Peyer's patch (tissue), 4 donors: ENCODE data around the gene SLC22A1. TPM values are rescaled to one million over a fixed set of nuclear protein-coding genes. Genes with fewer than 3 reads are reported as not detected.
"Not testable (repeated sequence)": the region's sequence is repeated elsewhere in the genome, so short reads cannot be mapped to it uniquely, and the experiment has no call there.

Experiments
- DNase-seq, 3 donors: peaks; one replicate each; pipeline ENCODE4 v3.0.0-alpha.2; 2017 to 2019
- H3K27ac ChIP-seq, 4 donors: fragments of 200-600 bp; sonication (generic); one replicate each; pipeline ENCODE4 v1.5.1; 2016 to 2019
- H3K27me3 ChIP-seq, 2 donors: fragments of 200-600 bp; sonication (generic); one replicate each; pipeline ENCODE4 v1.5.1; 2019
- H3K36me3 ChIP-seq, 3 donors: fragments of 200-600 bp; sonication (generic); one replicate each; pipeline ENCODE4 v1.5.1; 2016 to 2019
- H3K4me1 ChIP-seq, 4 donors: fragments of 200-600 bp; sonication (generic); one replicate each; pipeline ENCODE4 v1.5.1; 2016 to 2019
- H3K4me3 ChIP-seq, 4 donors: fragments of 200-600 bp; sonication (generic); 1 replicate in 3 of 4; 2 replicates in 1 of 4; pipeline ENCODE4 v1.5.1; 2016 to 2019; ENCODE audit warnings: mild to moderate bottlenecking in 1 of 4
- H3K9me3 ChIP-seq, 4 donors: fragments of 200-600 bp; sonication (generic); one replicate each; pipeline ENCODE4 v1.5.1; 2016 to 2019; ENCODE audit warnings: mild to moderate bottlenecking in 1 of 4
- POLR2A ChIP-seq, 2 donors: fragments of 450-650 bp; IDR thresholded peaks; one replicate each; pipeline ENCODE4 v1.5.1; 2017; ENCODE audit warnings: antibody characterized with exemption in 2 of 2, mild to moderate bottlenecking in 2 of 2, moderate library complexity in 2 of 2
- total RNA-seq, 4 donors: library from RNA; depleted of rRNA; stranded (reverse); fragments of >200 nt; gene quantifications; one replicate each; pipeline ENCODE4 v1.1.0, GENCODE V29; 2016
- TF ChIP-seq, protein P1 (sequence below), 6 experiments: fragments of 450-650 bp in 4 of 6; fragments of 200-600 bp in 2 of 6; sonication (generic) in 1 of 6; IDR thresholded peaks; one replicate each; pipeline ENCODE4 v1.5.1; 2017 to 2019; ENCODE audit warnings: antibody characterized with exemption in 6 of 6, mild to moderate bottlenecking in 3 of 6, moderate library complexity in 1 of 6

The SLC22A1 gene
- total RNA-seq, 4 donors from 2014 or later, result 1.1 to 8.2 (median 4.7) TPM; not detected in 1

DNA sequence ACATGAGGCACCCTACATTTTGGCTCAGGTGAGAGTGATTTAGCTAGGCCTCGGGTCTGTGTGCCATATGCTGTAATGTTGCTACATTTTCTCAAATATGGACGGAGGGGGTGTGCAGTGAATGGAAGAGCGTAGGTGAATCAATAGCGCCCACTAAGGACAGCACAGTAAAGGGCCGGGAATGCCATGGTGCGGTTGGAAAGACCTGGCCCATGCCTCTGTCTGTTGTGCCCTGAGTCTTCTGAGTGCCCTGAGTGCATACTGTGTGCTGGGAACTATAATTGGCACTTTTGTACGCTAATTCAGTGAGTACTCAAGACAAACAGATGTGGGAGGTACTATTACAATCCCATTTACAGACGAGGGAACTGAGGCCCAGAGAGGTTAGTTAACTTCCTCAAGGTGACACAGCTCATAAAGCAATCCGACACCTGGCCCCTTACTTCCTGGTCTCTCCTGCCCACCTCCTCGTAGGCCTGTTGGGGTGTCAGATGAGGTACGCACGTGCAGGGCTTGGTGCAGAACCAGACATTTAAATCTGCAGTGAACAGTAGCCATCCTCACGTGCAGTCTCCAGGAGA is 17.3 kb downstream of the SLC22A1 start:
- Histone ChIP-seq H3K9me3 (no peaks in the 10 kb centered on the region), H3K27ac (no peak overlapping the region), H3K4me1 (peaks cover 0 to 6% (median 2%) of the 10 kb centered on the region in 4 donors), H3K4me3 (no peak overlapping the region), H3K27me3 (no peaks in the 10 kb centered on the region), H3K36me3 (no peaks in the 10 kb centered on the region)
- DNase-seq, result no peak
- TF ChIP-seq, protein P1, sequence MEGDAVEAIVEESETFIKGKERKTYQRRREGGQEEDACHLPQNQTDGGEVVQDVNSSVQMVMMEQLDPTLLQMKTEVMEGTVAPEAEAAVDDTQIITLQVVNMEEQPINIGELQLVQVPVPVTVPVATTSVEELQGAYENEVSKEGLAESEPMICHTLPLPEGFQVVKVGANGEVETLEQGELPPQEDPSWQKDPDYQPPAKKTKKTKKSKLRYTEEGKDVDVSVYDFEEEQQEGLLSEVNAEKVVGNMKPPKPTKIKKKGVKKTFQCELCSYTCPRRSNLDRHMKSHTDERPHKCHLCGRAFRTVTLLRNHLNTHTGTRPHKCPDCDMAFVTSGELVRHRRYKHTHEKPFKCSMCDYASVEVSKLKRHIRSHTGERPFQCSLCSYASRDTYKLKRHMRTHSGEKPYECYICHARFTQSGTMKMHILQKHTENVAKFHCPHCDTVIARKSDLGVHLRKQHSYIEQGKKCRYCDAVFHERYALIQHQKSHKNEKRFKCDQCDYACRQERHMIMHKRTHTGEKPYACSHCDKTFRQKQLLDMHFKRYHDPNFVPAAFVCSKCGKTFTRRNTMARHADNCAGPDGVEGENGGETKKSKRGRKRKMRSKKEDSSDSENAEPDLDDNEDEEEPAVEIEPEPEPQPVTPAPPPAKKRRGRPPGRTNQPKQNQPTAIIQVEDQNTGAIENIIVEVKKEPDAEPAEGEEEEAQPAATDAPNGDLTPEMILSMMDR (IDR thresholded peaks at IDR 0.05), result no peak
- no peak for TF ChIP-seq POLR2A (IDR thresholded peaks at IDR 0.05)

DNA sequence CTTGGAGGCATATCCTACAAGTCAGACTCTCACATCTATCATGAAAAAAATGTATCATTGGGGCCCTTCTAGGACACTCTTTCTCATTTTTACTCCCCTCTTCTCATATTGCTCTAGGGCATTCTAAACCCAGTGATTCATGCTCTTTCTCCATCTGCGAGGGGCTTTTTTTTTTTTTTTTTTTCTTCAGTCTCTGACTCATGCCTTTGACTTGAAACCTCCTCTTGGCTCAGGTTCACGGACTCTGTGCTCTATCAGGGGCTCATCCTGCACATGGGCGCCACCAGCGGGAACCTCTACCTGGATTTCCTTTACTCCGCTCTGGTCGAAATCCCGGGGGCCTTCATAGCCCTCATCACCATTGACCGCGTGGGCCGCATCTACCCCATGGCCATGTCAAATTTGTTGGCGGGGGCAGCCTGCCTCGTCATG is 17.8 kb downstream of the SLC22A1 start:
- Histone ChIP-seq H3K27me3 (no peaks in the 10 kb centered on the region), H3K27ac (no peak overlapping the region), H3K4me1 (peaks cover 0 to 5% (median 2%) of the 10 kb centered on the region in 4 donors), H3K9me3 (no peaks in the 10 kb centered on the region), H3K4me3 (no peak overlapping the region), H3K36me3 (no peaks in the 10 kb centered on the region)
- TF ChIP-seq POLR2A (IDR thresholded peaks at IDR 0.05), result no peak
- TF ChIP-seq, protein P1 (IDR thresholded peaks at IDR 0.05), result no peak
- no peak for DNase-seq

DNA sequence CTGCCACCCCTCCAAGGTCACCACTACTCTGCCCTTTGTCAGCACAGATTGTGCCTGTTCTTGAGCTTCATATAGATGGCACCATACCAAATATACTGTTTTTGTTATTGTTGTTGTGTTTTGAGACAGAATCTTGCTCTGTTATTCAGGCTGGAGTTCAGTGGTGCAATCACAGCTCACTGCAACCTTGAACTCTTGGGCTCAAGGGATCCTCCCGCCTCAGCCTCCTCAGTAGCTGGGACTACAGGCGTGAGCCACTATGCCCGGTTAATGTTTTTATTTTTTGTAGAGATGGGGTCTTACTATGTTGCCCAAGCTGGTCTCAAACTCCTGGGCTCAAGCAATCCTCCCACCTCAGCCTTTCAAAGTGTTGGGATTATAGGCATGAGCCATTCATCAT is 18.9 kb downstream of the SLC22A1 start:
- not testable (repeated sequence) for H3K9me3 ChIP-seq, H3K27ac ChIP-seq, H3K27me3 ChIP-seq, DNase-seq, H3K4me3 ChIP-seq, H3K4me1 ChIP-seq, H3K36me3 ChIP-seq

DNA sequence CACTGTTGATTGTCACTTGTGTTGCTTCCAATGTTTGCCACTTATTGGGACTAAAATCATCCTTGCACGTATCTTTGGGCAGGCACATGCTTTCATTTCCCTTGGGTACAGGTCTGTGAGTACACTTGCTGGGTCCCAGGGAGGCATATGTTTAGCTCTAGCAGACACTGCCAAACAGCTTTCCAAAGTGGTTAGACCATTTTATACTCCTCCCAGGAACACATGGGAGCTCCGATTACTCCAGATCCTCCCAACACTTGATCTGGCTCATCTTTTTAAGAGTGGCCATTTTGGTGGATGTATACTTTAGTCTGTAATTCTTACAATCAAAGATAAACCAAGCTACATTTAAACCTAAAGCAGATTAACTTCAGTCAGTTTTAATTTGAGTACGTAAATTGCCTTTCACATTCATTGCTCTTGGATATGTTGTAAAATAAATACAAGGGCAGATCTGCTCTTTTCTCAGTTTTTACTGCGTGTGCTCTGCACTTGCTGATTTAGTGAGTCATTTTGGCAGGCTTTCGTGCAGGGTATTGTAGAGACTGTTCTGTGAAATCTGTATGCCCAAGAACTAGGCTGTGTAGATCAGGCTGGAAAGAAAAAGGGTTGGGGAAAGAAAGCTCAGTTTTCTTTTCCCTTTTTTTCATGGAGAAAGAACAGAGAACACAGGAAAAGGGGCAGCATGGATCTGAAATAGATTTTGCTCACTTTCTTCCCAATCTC is 19.5 kb downstream of the SLC22A1 start:
- no peaks in the 10 kb centered on the region for H3K27me3 ChIP-seq
- H3K4me1 ChIP-seq, result peaks cover 0 to 4% (median 0%) of the 10 kb centered on the region in 4 donors
- no peaks in the 10 kb centered on the region for H3K9me3 ChIP-seq
- H3K4me3 ChIP-seq, result no peak overlapping the region
- H3K27ac ChIP-seq, result peak overlapping the region in 1 of 4 donors; percentile 37
- TF ChIP-seq POLR2A (IDR thresholded peaks at IDR 0.05), result no peak
- TF ChIP-seq, protein P1 (IDR thresholded peaks at IDR 0.05), result no peak
- DNase-seq, result no peak
- no peaks in the 10 kb centered on the region for H3K36me3 ChIP-seq

DNA sequence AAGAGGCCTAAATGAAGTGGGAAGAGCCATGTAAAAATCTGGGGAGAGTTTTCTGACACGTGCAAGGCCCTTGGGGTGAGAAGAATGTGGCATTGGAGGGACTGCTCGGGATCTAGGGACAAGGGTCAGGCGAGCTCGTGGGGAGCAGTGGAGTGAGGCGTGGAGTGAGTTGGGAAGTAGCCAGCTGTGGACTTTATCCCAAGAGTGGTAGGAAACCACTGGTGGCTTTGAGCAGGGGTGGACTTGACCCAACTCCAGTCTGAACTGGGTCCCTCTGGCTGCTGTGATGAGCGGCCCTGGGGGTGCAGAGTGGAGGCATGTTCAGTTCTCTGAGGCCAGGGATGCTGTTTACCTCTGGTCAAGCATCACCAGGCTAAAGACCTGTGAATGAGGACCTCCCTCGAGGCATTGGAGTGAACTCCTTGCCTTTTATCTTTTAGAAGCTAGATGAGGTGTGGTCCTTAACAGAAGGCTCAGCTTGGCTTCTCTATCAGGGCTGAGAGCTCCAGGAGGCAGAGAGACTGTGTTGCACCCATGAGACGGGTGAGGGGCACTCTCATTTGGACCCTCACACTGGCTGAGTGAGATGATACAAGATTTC is 20.6 kb downstream of the SLC22A1 start:
- no peak for DNase-seq
- no peaks in the 10 kb centered on the region for H3K27me3 ChIP-seq
- no peaks in the 10 kb centered on the region for H3K36me3 ChIP-seq
- peaks cover 0 to 4% (median 0%) of the 10 kb centered on the region in 4 donors for H3K4me1 ChIP-seq
- no peaks in the 10 kb centered on the region for H3K9me3 ChIP-seq
- H3K27ac ChIP-seq, result no peak overlapping the region
- TF ChIP-seq, protein P1 (IDR thresholded peaks at IDR 0.05), result no peak
- no peak for TF ChIP-seq POLR2A (IDR thresholded peaks at IDR 0.05)
- H3K4me3 ChIP-seq, result no peak overlapping the region
